H1 (cell line): ENCODE results near the gene ACER3. TPM values are rescaled to one million over a fixed set of nuclear protein-coding genes. Genes with fewer than 3 reads are reported as not detected.

Experiments
- CTCF ChIA-PET: fragments of 300-600 bp; sonication (Branson Sonifier 250); formaldehyde crosslinking; loops from one replicate; lab custom pipeline; 2021; ENCODE audit not compliant: partially characterized antibody; lab: Charles Lee
- POLR2A ChIA-PET: fragments of 300-600 bp; sonication (Branson Sonifier 250); formaldehyde crosslinking; loops from one replicate; lab custom pipeline; 2021; ENCODE audit warnings: inconsistent platforms; ENCODE audit not compliant: partially characterized antibody; lab: Charles Lee
- DNase-seq, 2 experiments: peaks; one replicate each; pipeline versions ENCODE4 v3.0.0 to v3.0.0-alpha.2; 2010 to 2022; ENCODE audit warnings: low spot score in 2 of 2, low read depth in 1 of 2, mixed read lengths in 1 of 2
- FAIRE-seq: peaks from 2 replicates; lab custom pipeline; 2011; peaks lifted over from hg19 to GRCh38; lab: Jason Lieb, UNC
- H2AFZ ChIP-seq: 2 replicates; pipeline ENCODE4 v1.8.1; 2012; ENCODE audit warnings: low read length, inconsistent platforms
- H2AK5ac ChIP-seq: 2 replicates; pipeline ENCODE4 v1.6.1; 2013; ENCODE audit warnings: low read depth, low read length
- H2BK120ac ChIP-seq: replicated peaks from 2 replicates; pipeline ENCODE3; 2013; ENCODE audit warnings: low read depth, low read length, inconsistent platforms
- H2BK12ac ChIP-seq: 2 replicates; pipeline ENCODE4 v1.6.1; 2013; ENCODE audit warnings: low read depth, low read length
- H2BK15ac ChIP-seq: 2 replicates; pipeline ENCODE4 v1.6.1; 2013; ENCODE audit warnings: low read length
- H2BK20ac ChIP-seq: 2 replicates; pipeline ENCODE4 v1.6.1; 2013; ENCODE audit warnings: low read length
- H2BK5ac ChIP-seq: 2 replicates; pipeline ENCODE4 v1.6.1; 2013; ENCODE audit warnings: low read depth, low read length
- H3K14ac ChIP-seq: 2 replicates; pipeline ENCODE4 v1.6.1; 2013; ENCODE audit warnings: inconsistent platforms; ENCODE audit not compliant: insufficient read length
- H3K18ac ChIP-seq: 2 replicates; pipeline ENCODE4 v1.6.1; 2013; ENCODE audit warnings: low read length; ENCODE audit errors: extremely low read depth
- H3K23ac ChIP-seq: 2 replicates; pipeline ENCODE4 v1.6.1; 2013; ENCODE audit warnings: inconsistent platforms; ENCODE audit not compliant: insufficient read length
- H3K23me2 ChIP-seq: 2 replicates; pipeline ENCODE4 v1.6.1; 2013; ENCODE audit warnings: low read depth, low read length
- H3K27ac ChIP-seq: 2 replicates; pipeline ENCODE4 v1.6.1; 2011; ENCODE audit warnings: low read depth, low read length, inconsistent platforms
- H3K27me3 ChIP-seq, 4 experiments: replicated peaks in 1 of 4; 1 replicate in 1 of 4; 2 replicates in 3 of 4; pipeline versions ENCODE4 v1.6.1 to v1.8.1; 2011 to 2013; ENCODE audit warnings: low read length in 3 of 4, mild to moderate bottlenecking in 3 of 4, inconsistent platforms in 2 of 4, mixed read lengths in 2 of 4, moderate library complexity in 1 of 4; ENCODE audit not compliant: control insufficient read depth in 3 of 4, insufficient read depth in 3 of 4; ENCODE audit errors: extremely low read depth in 1 of 4
- H3K36me3 ChIP-seq, 4 experiments: 2 replicates each; pipeline versions ENCODE4 v1.6.1 to v1.8.1; 2011 to 2013; ENCODE audit warnings: mild to moderate bottlenecking in 4 of 4, low read length in 3 of 4, moderate library complexity in 2 of 4, control low read depth in 1 of 4, inconsistent platforms in 1 of 4; ENCODE audit not compliant: insufficient read depth in 4 of 4, control insufficient read depth in 2 of 4
- H3K4ac ChIP-seq: replicated peaks from 2 replicates; pipeline ENCODE3; 2013; ENCODE audit warnings: low read length, low read depth, mixed read lengths, inconsistent platforms; ENCODE audit not compliant: insufficient read length
- H3K4me1 ChIP-seq, 4 experiments: replicated peaks in 1 of 4; 1 replicate in 1 of 4; 2 replicates in 3 of 4; pipeline versions ENCODE4 v1.6.1 to v1.8.1; 2011 to 2013; ENCODE audit warnings: low read length in 3 of 4, inconsistent platforms in 2 of 4, mixed read lengths in 1 of 4; ENCODE audit not compliant: insufficient read depth in 4 of 4, control insufficient read depth in 3 of 4
- H3K4me2 ChIP-seq, 2 experiments: 2 replicates each; pipeline versions ENCODE4 v1.6.1 to v1.8.1; 2011 to 2013; ENCODE audit warnings: low read depth in 2 of 2, low read length in 2 of 2, control low read depth in 1 of 2, inconsistent platforms in 1 of 2, mild to moderate bottlenecking in 1 of 2; ENCODE audit not compliant: insufficient read depth in 1 of 2
- H3K4me3 ChIP-seq, 4 experiments: fragments of 200-600, 300-600 bp in 1 of 4; sonication (generic), shearing (Covaris generic), sonication (Bioruptor Twin) in 1 of 4; 2 replicates each; pipeline versions ENCODE4 v1.5.1 to v1.8.1; 2011 to 2016; ENCODE audit warnings: low read length in 4 of 4, low read depth in 3 of 4, control low read depth in 2 of 4, inconsistent platforms in 2 of 4, mild to moderate bottlenecking in 2 of 4, mixed read lengths in 1 of 4, moderate library complexity in 1 of 4; ENCODE audit not compliant: insufficient read depth in 2 of 4; ENCODE audit errors: extremely low read depth in 1 of 4
- H3K56ac ChIP-seq: replicated peaks from 2 replicates; pipeline ENCODE3; 2013; ENCODE audit warnings: low read depth, mild to moderate bottlenecking, mixed read lengths, low read length, inconsistent platforms; ENCODE audit not compliant: insufficient read length
- H3K79me1 ChIP-seq: 2 replicates; pipeline ENCODE4 v1.6.1; 2013; ENCODE audit warnings: low read depth, low read length, control low read depth
- H3K79me2 ChIP-seq, 2 experiments: 2 replicates each; pipeline versions ENCODE4 v1.6.1 to v1.8.1; 2012 to 2013; ENCODE audit warnings: low read length in 2 of 2, mild to moderate bottlenecking in 2 of 2, inconsistent platforms in 1 of 2; ENCODE audit not compliant: insufficient read depth in 2 of 2, control insufficient read depth in 1 of 2
- H3K9ac ChIP-seq, 4 experiments: replicated peaks in 1 of 4; 1 replicate in 1 of 4; 2 replicates in 3 of 4; pipeline versions ENCODE4 v1.6.1 to v1.8.1; 2011 to 2013; ENCODE audit warnings: low read depth in 3 of 4, low read length in 3 of 4, control low read depth in 2 of 4, mild to moderate bottlenecking in 2 of 4, moderate library complexity in 2 of 4, inconsistent platforms in 1 of 4; ENCODE audit errors: extremely low read depth in 1 of 4
- H3K9me3 ChIP-seq, 2 experiments: 2 replicates each; pipeline versions ENCODE4 v1.6.1 to v1.8.1; 2012 to 2013; ENCODE audit warnings: mild to moderate bottlenecking in 2 of 2, moderate library complexity in 2 of 2, control low read depth in 1 of 2, inconsistent platforms in 1 of 2, low read depth in 1 of 2, low read length in 1 of 2, mixed read lengths in 1 of 2; ENCODE audit not compliant: insufficient read depth in 2 of 2
- H4K20me1 ChIP-seq, 2 experiments: replicated peaks in 1 of 2; 2 replicates each; pipeline versions ENCODE3 to v1.8.1; 2011 to 2013; ENCODE audit warnings: inconsistent platforms in 2 of 2, low read length in 2 of 2, mild to moderate bottlenecking in 1 of 2; ENCODE audit not compliant: insufficient read depth in 2 of 2, control insufficient read depth in 1 of 2
- H4K5ac ChIP-seq: 2 replicates; pipeline ENCODE4 v1.6.1; 2013; ENCODE audit warnings: low read length, low read depth, mixed read lengths, inconsistent platforms; ENCODE audit not compliant: insufficient read length
- H4K8ac ChIP-seq: 2 replicates; pipeline ENCODE4 v1.8.0; 2013; ENCODE audit warnings: mild to moderate bottlenecking, moderate library complexity, low read length, inconsistent platforms; ENCODE audit not compliant: insufficient read depth; ENCODE audit errors: extremely low read depth
- H4K91ac ChIP-seq: replicated peaks from 2 replicates; pipeline ENCODE3; 2013; ENCODE audit warnings: low read length, mixed read lengths, inconsistent platforms; ENCODE audit not compliant: insufficient read length
- BACH1 ChIP-seq: IDR thresholded peaks from 2 replicates; pipeline ENCODE4 v1.6.1; 2012; ENCODE audit warnings: low read length, improper control_type of control experiment
- CHD2 ChIP-seq: IDR thresholded peaks from 2 replicates; pipeline ENCODE4 v1.6.1; 2012; ENCODE audit warnings: low read length, improper control_type of control experiment
- EZH2 ChIP-seq: fragments of 200-600 bp; sonication (generic); IDR thresholded peaks from 2 replicates; pipeline ENCODE4 v1.7.1; 2012; ENCODE audit warnings: low read depth, mild to moderate bottlenecking, moderate library complexity, low read length, inconsistent platforms; ENCODE audit not compliant: severe bottlenecking
- FOSL1 ChIP-seq: IDR thresholded peaks from 2 replicates; pipeline ENCODE4 v1.6.1; 2011; ENCODE audit warnings: mild to moderate bottlenecking, low read depth, low read length, moderate library complexity; ENCODE audit not compliant: insufficient read depth
- KDM1A ChIP-seq: fragments of 200-600, 300-600 bp; sonication (generic); IDR thresholded peaks from 2 replicates; pipeline ENCODE4 v1.7.1; 2016; ENCODE audit warnings: mild to moderate bottlenecking, low read length, borderline replicate concordance
- RAD21 ChIP-seq, 2 experiments: IDR thresholded peaks in 1 of 2; conservative IDR thresholded peaks in 1 of 2; 2 replicates each; pipeline ENCODE4 v1.6.1; 2011; ENCODE audit warnings: low read depth in 2 of 2, low read length in 2 of 2, improper control_type of control experiment in 1 of 2, inconsistent platforms in 1 of 2, mild to moderate bottlenecking in 1 of 2, moderate library complexity in 1 of 2
- SAP30 ChIP-seq: fragments of 300-600 bp; sonication (generic); IDR thresholded peaks from 2 replicates; pipeline ENCODE4 v1.7.1; 2012; ENCODE audit warnings: low read length, moderate library complexity, mild to moderate bottlenecking, inconsistent platforms; ENCODE audit not compliant: insufficient read depth, insufficient replicate concordance
- SIRT6 ChIP-seq: IDR thresholded peaks from one replicate; pipeline ENCODE4 v1.7.1; 2012; ENCODE audit warnings: low read length, inconsistent platforms
- YY1 ChIP-seq: IDR thresholded peaks from 2 replicates; pipeline ENCODE4 v1.6.1; 2011; ENCODE audit warnings: low read depth, mild to moderate bottlenecking, low read length
- WGBS, 2 experiments: shearing (Covaris generic) in 1 of 2; methylation state at CpG; one replicate each; pipeline versions ENCODE4 v1.1.6 to v1.1.7; 2013 to 2015; ENCODE audit warnings: low lambda C conversion rate in 2 of 2, mixed read lengths in 2 of 2, inconsistent platforms in 1 of 2, low coverage in 1 of 2, missing lambda C conversion rate in 1 of 2; ENCODE audit not compliant: insufficient replicate concordance in 2 of 2, insufficient coverage in 1 of 2, insufficient read length in 1 of 2; ENCODE audit errors: extremely low coverage in 1 of 2, missing lambda C conversion rate in 1 of 2; 5-methylcytosine and 5-hydroxymethylcytosine counted together
- polyA plus RNA-seq, 7 experiments: library from polyadenylated mRNA; depleted of rRNA in 3 of 7; stranded (reverse) in 5 of 7; unstranded in 2 of 7; fragments of >200 nt in 5 of 7; fragments of 200-250 nt in 2 of 7; gene quantifications; 1 replicate in 5 of 7; 2 replicates in 1 of 7; 4 replicates in 1 of 7; pipeline versions ENCODE4 v1.2.1 to v1.2.3, GENCODE V29; 2011 to 2013; ENCODE audit warnings: missing spikeins in 2 of 7, mixed read lengths in 2 of 7
- total RNA-seq: library from RNA; stranded (reverse); fragmentation: NEBNext Ultra II Directional; extraction: Animal tissue kit (Norgen Biotek cat#: 25700); gene quantifications from 2 replicates; pipeline ENCODE4 v1.2.1, GENCODE V29; 2021

Gene ACER3
- total and polyA plus RNA-seq, 2 of the 8 experiments (the other 6 are each of a cell fraction or from before 2014, with no cell fraction given): 5.7 to 16.2 TPM

DNA sequence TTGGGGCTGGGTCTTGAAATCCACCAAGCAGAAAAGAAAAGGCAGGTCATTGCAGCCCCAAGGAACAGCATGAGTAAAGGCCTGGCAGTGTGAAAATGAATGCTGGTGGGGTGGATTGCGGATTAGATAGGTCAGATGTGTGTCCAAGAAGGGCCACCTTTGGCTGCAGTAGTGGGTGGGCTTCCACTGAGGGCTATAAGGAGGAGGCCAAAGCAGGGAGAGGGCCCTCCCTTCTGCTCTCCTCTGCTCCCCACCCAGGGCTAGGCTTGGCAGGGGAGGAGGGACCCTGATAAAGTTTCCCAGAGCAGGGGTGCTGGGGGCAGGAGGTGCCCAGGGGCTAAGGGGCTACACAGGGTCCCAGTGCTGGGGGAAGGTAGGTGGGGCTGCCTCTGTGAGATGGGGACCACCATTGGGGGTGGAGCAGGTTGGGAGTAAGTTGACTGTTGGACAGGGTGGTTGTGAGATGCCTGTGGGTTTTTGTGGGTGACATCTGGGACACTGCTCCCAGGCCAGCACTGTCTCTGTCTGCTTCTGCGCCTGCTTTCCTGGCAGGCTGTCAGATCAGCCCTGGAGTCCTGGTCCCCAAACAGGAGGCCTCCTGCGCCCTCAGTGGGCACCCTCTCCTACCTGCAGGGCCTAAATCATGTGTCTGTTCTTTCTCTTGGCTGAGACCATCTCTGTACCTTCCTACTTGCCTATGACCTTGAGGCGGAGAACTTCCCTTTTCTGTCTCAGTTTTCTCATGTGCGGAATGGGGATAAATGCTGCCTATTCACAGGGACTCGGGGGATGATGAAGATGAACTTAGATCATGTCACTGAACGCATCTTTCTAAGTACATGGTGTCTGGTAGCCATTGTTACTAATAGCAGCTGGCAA is 208.0 kb downstream of the ACER3 start:
- H3K18ac ChIP-seq: no peak overlapping the region; the same call in 1 of the 2 replicates
- H4K91ac ChIP-seq: no peak overlapping the region
- TF ChIP-seq SAP30: no peak
- TF ChIP-seq FOSL1: no peak
- TF ChIP-seq CHD2: no peak
- no peak for TF ChIP-seq SIRT6
- TF ChIP-seq KDM1A: no peak
- no peak for TF ChIP-seq YY1
- TF ChIP-seq RAD21 (IDR thresholded peaks at IDR 0.05 in 1 of 2, conservative IDR thresholded peaks at IDR 0.05 in 1 of 2; ENCODE audit: low read depth in 2 of 2, low read length in 2 of 2): no peak
- TF ChIP-seq BACH1: no peak
- TF ChIP-seq EZH2: no peak

More for the DNA sequence above, 208.0 kb downstream of the ACER3 start:
- ChIA-PET POLR2A (no interaction called here), CTCF (interaction anchor here (0.8 to 2.2 kb wide), 5 partner anchors 16 to 32 kb away, joined by 3 to 13 read pairs (median 7); no protein-coding TSS in a partner anchor)
- Histone ChIP-seq H3K27me3 (peaks cover 0 to 3% (median 0%) of the 10 kb centered on the region in 4 experiments; a peak in 3 of 7 replicates), H2BK15ac (no peak overlapping the region), H4K20me1 (peaks cover 0 to 2% of the 10 kb centered on the region in 2 experiments), H3K9me3 (no peaks in the 10 kb centered on the region), H3K79me2 (no peaks in the 10 kb centered on the region), H3K4ac (no peak overlapping the region), H3K27ac (no peak overlapping the region), H3K4me3 (no peak overlapping the region), H2BK20ac (no peak overlapping the region), H3K9ac (no peak overlapping the region), H3K23me2 (peaks cover 13% of the 10 kb centered on the region), H4K8ac (no peak overlapping the region), H3K36me3 (no peaks in the 10 kb centered on the region), H3K23ac (no peak overlapping the region), H2AFZ (no peak overlapping the region), H3K79me1 (no peaks in the 10 kb centered on the region; the same call in 1 of the 2 replicates), H4K5ac (no peak overlapping the region), H3K4me1 (peaks cover 0 to 7% (median under 1%) of the 10 kb centered on the region in 4 experiments; a peak in 5 of 7 replicates), H3K14ac (no peak overlapping the region), H2AK5ac (no peak overlapping the region), H2BK5ac (no peak overlapping the region), H2BK12ac (no peak overlapping the region), H3K4me2 (no peak overlapping the region; a peak in 1 of 4 replicates), H2BK120ac (no peak overlapping the region), H3K56ac (no peak overlapping the region)
- FAIRE-seq (no peak), DNase-seq (no peak)
- WGBS, 2 experiments: 88% methylated on average over 7 of the region's 7 CpGs; no CpG with 5 or more reads in 1 of the 2 experiments
